Stimulated activated CD4-positive, alpha-beta T cell treated with anti-CD3 and anti-CD28 coated beads, Interleukin-2, amount 100 ng/mL, for 24 hours (primary cell): ENCODE data around the gene CDC42EP3.

ENCODE experiments used
- DNase-seq, 2 donors: peaks; one replicate each; pipeline ENCODE4 v3.0.0-alpha.2; 2020

The CDC42EP3 gene, protein sequence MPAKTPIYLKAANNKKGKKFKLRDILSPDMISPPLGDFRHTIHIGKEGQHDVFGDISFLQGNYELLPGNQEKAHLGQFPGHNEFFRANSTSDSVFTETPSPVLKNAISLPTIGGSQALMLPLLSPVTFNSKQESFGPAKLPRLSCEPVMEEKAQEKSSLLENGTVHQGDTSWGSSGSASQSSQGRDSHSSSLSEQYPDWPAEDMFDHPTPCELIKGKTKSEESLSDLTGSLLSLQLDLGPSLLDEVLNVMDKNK

DNA sequence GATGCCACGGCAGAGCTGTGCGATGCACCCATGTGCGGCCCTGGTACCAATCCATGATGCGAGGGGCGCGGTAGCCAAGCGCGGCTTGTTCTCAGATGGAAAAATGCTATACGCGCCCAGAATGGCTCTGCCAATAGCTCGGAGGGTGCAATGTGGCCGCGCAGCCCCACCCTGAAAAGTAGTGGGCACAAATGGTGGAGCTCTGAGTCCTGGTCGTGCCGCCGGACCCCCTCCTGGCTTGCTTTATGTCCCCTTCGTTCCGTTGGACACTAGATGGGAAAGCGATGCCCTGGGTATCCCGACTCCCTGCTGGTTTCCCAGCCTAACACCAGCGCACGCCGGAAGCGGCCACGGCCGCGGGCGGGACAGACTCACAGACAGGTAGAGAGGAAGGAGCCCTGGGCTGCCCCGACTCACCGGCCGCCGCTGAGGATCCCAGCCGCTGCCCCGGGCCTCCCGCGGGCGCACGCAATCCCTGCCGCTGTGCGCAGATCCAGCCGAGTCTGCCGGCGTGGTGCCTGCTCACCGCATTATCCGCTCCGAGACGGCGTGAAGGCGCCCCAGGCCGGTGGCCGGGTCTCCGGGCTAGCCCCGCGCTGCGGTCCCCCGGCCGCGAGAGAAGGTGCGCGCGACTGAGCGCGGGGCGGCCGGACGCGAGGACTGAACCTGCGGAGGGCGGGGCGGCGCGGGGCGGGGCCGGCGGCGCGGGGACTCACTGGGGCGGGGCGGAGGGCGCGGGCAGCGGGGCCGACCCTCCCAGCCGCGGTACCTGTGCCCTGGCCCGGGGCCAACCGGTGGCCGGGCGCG is at the start of gene CDC42EP3:
TSS of gene CDC42EP3 (minus strand) at position 634 of the 807 bp plus-strand sequence. CDS start 25,055 bp downstream, outside the sequence.
- peak; percentile 71 to 83 for DNase-seq

DNA sequence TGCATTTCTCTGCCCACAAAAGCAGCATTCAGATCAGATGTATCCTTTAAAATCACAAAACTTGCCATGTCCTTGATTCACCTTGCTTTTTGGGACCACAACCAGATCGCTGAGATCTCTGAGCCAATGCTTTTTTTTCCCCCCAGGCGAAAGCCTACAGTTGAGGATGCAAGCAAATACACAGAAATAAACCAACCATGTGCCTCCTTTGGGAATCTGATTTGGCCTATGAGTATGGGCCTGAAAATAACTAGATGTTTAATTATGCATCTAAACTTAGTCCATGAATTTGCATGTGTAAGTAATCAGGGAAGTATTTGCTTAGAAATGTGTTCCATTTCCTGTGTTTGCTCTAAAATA is 49.7 kb upstream of the CDC42EP3 start:
- DNase-seq, result no peak

DNA sequence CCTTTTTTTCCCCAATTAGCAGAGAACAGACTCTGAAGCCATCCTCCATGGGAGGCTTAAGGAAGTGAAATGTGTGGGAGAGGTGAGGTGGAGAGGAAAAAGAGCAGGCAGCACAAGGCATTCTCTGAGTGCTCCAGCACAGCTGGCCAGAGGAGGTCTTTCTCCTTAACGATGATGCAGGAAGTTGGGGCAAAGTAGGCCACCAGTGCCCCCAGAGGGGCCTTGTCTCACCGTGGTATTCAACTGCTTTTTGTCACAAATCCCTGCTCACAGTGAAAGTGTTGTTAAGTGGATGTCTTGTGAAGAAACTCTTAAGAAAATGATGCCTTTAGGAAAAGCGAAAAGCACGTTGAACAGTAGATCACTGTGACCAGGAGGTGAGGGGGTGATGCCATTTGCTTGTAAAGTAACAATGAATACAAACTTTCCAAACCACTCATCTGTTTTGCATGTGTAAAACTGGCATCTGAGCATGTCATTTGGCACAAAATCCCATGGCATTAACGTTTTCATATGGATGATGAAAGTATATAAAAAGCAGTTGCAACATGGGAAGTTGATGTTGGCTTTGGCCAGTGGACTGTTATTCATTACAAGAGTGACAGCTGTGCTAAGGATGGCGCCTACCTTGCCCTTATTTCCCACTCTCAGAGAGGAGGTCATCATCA is 49.2 kb upstream of the CDC42EP3 start:
- DNase-seq, result no peak

DNA sequence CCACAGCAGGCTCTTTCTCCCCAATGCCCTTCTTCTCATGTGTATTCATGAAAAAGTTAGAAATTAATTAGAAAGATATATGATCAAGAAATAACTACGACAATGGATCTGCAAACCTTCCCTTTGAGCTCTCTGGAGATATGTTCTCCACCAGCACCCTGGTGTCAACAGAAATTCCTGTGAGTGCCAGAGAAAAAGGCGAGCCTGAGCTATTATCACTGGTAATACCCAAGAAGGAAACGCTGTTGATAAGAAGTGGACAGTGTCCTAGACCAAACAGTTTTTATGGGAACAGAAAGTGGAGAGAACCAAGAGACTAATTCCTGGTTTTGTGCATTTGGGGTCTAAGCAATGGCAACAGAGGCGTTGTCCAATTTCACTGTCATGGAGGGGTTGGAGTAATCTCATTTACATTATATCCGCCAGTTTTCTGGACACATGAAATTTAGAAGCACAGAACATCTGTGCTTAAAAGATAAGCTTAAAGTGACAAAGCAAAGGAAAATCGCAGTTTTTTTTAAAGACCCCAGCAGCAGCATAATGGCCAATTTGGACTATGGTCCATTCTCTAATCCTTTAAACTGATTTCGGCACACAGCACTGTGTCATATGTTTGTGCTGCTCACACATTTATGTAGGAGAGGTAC is 47.2 kb upstream of the CDC42EP3 start:
- DNase-seq, result no peak

DNA sequence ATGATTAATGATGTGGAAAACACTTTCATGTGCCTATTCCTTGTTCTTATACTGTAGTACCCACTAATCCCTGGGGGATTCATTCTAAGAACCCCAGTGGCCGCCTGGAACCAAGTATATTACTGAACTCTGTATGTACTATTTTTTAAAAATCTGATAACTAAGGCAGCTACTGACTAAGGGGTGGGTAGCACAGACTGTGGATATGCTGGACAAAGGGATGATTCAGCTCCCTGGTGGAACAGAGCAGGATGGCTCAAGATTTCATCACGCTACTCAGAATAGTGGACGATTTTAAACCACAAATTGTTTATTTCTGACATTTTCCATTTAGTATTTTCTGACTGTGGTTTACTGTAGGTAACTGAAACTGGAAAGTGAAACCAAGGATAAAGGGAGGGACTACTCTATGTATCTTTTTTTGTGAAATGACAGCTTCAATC is 41.8 kb upstream of the CDC42EP3 start:
- DNase-seq, result no peak

DNA sequence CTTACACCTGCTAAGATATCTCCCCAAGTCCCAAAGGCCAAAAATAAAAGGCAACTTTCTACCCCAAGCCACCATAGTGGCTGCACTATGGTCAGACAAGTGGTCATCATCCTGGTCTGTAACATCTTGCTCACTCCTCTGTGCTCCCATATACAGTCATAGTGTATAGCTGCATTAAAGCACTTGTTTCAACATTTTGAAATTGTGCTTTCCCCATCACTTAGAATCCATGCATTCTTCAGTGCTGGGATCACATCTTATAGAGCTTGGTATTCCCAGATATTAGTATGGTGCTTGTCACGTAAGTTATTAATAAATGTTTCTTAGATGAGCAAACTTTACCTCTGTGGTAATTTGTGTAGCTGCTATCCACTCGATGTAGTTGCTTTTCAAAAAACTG is 40.4 kb upstream of the CDC42EP3 start:
- no peak for DNase-seq

DNA sequence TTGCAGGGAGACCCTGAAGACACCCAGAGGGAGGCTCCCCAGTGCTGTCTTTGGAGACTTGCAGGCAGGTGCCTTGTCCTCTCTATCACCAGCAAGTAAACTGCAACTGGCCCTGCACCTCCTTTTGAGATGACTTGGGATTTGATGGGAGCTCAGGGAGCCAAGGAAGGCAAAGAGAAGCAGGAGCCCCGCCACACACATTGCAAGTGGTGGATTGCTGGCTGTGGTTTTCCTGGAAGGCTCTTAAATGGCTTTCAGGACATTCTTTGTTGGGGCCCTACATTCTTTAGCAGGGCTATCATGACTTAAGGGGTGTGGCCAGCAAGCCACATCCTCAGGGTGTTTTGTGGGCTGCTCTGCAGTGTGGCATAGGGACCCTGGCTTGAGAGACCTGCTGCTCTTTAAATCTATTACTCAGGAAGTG is 39.9 kb upstream of the CDC42EP3 start:
- peak in 1 of 2 donors; percentile 19 for DNase-seq

DNA sequence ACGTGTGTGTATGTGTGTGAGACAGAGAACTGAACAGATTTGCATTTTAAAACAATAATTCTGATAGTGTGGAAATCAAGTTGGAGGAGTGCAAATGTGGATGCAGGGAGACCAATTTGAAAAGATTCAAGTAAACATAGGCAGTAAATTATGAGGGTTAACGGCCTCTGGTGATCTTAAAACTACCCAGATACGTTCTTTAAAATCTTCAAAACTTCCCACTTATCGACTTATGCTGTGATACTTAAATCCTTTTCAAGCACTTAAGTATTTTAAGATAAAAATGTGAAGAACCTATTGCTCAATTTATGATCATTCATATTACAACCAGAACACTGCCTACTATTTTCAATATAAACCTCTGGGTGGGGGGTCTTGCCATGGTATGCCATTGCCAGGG is 37.7 kb upstream of the CDC42EP3 start:
- DNase-seq, result no peak

DNA sequence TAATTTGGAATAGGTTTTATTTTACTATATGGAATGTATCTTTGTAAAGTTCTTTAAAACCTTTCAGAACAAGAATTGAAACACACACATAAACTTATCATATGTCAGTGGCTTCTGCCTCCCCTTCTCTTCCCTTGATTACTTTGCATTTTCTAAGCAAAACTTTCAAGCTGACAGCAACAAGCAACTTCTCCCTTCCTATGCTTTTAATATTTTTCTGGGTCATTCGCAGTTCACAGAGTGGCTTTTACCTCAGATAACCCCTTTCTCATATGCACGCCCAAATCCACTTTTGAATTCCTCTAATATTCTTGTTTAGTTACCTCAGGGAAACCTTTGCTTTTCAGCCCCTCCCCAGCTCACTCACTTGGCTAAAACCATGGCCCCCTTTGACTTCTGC is 36.7 kb upstream of the CDC42EP3 start:
- DNase-seq, result no peak

DNA sequence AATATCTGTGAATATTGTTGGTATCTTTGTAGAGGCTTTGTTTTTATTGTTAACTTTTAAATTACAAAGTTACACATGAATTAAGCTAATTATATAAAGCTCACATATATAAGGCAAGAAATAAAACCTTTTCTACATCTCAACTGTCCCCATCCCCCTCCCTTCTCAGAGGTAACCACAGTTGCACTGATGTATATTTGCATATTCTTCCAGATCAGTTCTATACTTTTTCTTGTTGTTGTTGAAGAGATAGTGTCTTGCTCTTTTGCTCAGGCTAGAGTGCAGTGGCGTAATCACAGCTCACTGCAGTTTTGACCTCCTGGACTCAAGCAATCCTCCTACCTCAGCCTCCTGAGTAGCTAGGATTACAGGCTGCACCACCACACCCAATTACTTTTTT is 36.0 kb upstream of the CDC42EP3 start:
- no peak for DNase-seq

DNA sequence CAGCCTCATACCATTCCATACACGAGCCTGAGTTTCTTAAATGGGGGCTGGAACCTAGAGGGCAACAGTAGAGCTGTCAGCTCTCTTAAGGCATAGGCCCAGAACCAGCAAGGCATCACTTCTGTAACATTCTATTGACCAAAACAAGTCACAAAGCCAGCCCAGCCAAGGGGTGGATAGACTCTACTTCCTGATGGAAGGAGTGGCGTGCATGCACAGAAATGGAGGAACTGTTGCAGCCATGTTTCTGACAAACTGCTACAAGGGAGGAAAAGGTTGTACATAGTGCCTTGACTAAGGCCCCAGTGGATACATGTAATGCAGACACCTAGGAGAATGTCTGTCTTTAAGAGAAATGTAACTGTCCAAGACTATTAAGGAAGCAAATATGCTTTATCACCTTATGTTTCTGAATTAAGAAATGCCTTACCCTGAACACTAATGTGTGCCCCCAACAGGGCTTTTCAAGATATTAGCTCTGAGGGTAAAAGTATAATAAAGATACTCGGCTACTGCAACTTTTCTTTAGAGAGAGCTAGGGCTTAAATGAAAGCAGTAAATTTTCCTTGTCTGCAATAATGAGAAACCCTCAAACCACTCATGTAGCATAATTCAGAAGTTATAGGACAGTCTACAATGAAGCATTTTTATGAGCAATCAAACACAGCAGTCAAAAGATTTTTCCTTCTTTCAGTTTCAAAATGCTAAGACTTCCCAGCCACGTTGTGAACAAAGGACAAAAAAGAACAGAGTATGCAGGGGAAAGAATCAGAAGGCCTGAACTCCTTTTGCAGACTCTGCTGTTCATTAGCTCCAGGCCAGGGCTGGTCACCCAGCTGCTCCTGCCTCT is 35.1 kb upstream of the CDC42EP3 start:
- DNase-seq, result no peak

DNA sequence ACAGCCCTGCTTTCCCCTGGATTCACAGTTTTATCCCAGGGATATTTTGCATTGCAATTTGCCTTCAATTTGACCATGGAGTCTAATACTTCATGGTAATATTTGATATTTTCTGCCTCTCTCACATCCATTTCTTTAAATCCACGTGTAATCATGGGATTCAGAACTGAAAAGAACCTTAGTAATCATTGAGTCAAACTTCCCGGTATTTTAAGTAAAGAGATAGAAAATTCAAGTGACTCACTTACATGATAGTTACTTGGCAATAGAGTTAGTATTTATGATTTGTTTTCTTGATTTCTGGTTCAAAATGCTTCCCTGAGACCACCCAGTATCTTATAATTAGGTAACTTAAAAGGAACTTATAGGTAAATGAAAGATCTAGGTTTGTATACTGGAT is 33.7 kb upstream of the CDC42EP3 start:
- no peak for DNase-seq

DNA sequence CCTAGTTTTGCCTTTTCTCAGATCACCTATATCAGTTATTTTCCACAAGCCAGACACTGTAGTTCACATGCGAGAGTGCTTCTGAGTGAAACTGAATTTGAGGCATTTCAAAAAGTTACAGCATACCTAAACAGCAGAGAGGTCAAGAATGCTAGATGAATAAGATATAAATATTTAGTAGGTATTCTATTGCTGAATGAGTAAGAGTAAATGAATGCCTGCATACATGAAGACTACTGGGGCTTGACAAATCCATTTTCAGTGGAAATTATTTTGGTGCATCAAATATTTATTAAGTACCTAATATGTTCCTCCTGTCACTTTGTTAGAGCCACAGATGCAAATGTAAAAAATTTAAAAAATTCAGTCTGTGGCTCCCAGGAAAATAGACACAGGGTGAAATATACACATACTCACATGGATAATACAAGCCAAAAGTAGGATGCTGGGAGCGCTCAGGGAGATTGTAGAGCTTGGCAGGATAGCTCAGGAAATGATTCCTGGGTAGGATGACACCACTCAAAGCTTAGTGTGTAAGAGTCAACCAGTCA is 27.6 kb upstream of the CDC42EP3 start:
- no peak for DNase-seq

DNA sequence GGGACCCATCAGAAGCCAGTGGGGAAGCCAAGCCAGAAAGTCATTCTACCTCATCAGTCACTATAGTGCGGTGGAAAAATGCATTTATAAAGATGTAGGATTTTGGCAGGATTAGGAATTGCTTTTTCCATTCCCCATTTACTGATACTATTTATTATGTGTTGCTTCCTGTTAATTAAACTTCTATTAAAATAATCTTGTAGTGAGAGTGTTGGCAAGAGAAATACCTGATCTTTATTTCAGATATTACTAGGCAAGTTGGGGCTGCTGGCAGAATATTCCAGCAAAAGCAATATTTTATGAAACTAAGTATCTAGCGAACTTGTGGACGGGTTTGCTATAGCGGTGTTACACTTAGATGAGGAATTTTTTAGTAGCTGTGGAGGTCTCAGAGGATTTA is 23.9 kb upstream of the CDC42EP3 start:
- DNase-seq, result no peak

DNA sequence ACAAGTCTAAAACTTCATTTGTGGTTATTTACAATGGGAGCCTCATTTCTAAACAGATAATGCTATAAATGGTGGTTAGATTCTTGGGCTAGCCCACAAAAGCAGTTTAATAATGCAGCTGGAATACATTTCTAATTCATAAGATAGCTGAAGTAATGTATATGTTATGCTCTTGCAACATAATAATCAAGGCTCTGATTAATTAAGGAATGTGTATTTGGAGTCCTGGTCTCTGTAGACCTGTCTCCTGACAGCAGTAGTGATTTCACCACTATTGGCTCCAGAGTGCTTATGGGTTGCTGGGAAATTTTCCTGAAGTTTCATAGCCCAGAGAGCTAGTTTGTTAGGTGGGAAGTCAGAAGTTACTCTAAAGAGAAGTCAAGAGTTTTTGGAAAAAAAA is 21.3 kb upstream of the CDC42EP3 start:
- DNase-seq, result no peak

DNA sequence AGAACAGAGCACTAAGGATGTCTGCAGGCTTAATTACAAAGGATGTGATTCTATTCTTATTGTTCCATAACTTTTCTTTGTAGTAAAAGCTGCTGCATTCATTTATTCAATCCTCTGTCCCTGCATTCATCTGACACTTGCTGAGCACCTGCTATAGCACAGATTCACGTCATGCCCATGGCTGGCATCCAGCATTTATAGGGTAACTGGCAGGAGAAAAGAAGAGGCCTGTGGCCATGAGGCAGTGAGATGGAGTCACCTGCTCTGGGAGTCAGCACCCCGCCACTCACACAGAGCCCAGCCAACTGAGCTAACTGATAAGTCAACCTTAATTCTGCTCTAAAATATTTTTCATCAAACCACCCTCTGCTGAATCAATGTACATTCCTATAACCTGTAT is 18.3 kb upstream of the CDC42EP3 start:
- no peak for DNase-seq

DNA sequence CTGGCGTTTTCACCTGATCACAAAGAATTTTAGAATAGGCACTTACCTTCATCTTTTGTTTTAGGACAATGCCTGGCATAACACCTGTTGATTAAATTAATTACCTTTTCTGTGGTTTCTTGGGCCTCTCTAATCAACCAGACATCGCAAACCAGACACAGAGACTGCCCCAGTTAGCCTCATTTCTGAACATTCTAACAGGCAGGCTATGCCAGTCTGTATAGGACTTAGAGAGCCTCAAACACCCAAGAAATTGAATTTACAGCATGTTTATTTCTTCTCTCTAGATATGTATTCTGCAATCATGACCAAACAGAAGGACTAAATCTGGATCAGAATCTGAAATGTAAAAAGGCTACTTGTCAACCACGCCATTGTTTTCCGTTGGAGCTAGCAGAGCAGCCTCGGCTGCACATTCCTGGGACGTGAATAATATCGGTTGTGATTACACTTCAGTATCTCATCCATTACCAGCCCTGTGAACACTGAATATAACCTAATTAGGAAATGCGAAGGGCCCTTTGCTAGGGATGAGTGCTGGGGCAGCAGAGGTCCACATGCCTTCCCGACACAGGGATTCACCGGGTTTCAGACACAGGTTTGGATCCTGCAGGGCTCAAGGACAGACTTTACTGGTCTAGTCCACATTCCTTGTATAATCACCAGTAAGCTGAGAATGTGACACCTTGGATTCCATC is 17.5 kb upstream of the CDC42EP3 start:
- no peak for DNase-seq

DNA sequence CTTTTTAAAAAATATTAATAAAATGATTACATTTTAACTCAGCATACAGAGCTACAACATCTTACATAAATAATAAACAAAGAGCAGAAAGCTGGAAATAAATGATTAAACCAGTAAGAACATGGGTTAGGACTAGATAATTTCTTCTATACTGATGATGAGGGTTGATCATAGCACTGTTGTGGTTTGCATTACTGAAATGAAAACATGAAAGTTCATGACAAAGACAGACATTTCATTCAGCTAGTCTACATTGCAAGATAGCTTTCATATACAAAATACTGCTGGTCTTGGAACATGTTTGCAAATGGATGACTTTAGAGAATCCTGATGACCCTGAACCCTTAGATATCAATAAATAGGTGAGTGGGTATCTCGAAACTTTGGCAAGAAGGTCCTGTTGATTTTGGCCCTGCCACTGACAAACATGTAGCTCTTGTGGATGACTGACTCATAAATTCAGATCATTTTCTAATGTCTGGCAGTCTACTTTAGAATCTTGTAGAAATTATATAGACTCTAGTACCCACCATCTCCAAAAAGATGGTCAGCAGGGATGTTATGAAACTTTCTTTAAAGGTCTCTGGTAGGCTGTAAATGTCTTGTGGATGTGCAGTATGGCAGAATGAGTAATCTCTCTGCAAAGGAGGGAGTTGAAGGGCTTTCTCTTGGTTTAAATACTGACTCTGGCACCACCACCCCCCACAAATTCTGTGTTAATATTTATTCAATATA is 15.5 kb upstream of the CDC42EP3 start:
- no peak for DNase-seq

DNA sequence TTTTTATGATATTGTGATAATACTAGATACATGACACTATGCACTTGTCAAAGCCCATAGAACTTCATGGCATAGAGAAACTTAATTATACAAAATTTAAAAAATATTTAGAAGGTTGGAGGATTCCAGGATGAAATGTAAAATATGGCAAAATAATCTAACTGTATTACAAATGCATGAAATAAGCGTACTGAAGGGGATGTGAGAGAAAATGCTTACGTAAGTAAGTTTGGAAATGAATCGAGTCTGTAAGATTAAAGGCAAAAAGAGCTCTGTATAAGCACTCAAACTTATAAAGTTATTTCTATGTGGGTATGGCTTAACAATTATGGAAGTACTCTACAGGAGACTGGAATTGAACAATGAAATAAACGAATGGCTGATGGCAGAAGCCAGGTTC is 13.4 kb upstream of the CDC42EP3 start:
- no peak for DNase-seq

DNA sequence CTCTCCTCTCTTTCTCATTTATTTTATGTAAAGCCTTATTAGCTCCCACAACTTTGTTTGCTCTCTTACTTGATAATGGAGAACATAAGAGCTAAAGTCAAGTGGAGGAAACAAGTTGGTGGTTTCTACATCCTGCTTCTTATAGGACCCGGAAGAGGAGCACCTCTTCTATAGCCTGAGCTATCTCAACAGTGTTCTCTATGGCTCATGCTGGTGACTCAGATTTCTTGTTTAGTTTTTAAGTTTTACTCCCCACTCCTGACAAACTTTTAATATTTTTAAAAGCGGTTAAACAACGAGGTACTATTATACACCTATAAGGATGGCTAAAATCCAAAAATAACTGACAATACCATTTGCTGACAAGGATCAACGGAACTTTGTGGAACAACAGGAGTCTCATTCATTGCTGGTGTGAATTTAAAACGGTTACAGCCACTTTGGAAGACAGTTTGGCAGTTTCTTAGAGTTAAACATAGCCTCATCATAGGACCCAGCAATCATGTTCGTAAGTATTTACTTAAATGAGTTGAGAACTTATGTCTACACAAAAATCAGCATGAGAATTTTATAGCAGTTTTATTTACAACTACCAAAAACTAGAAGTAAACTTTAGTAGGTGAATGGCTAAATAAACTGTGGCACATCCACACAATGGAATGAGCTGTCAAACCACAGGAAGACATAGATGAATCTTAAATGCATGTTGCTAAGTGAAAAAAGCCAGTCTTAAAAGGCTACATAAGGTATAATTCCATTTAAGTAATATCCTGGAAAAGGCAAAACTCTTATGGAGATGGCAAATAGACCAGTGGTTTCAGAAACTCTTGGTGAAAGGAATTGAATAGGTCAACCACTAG is 12.7 kb upstream of the CDC42EP3 start:
- no peak for DNase-seq
